ENCODE results near the gene BZW1. TPM values are rescaled to one million over a fixed set of nuclear protein-coding genes. Genes with fewer than 3 reads are reported as not detected.
"Not testable (repeated sequence)": the region's sequence is repeated elsewhere in the genome, so short reads cannot be mapped to it uniquely, and the experiment has no call there.

The BZW1 gene
- total RNA-seq, 2 donors from 2014 or later = 219 to 232 TPM

DNA sequence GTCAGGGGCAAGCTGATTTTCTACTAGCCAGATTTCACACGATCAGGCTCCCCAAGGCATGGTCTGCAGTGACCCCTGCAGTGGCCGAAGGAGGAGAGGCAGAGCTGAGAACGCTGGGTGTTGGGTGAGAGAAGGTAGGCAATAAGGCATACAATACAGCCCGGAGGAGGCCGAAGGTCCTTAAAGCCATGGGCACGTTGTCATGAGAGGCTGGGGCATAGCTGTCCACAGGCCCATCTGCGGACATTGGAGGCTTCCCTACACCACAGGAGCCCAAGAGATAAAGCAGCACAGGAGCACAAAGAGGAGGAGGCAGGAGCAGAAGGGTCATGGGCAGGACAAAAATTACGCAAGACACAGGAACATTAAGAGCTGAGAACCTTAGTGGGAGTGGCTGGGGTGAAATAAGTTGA, 16.7 kb upstream of the BZW1 start:
- H3K4me3 ChIP-seq = no peak overlapping the region
- no peaks in the 10 kb centered on the region for H3K9me3 ChIP-seq
- intact Hi-C loops (cut with DNase I) = no loop called here
- H3K36me3 ChIP-seq = no peaks in the 10 kb centered on the region
- H3K27ac ChIP-seq = no peak overlapping the region
- no peaks in the 10 kb centered on the region for H3K27me3 ChIP-seq (replicated peaks; ENCODE audit: insufficient read depth)
- TF ChIP-seq POLR2AphosphoS5 (IDR thresholded peaks at IDR 0.05) = no peak
- TF ChIP-seq, protein P1, sequence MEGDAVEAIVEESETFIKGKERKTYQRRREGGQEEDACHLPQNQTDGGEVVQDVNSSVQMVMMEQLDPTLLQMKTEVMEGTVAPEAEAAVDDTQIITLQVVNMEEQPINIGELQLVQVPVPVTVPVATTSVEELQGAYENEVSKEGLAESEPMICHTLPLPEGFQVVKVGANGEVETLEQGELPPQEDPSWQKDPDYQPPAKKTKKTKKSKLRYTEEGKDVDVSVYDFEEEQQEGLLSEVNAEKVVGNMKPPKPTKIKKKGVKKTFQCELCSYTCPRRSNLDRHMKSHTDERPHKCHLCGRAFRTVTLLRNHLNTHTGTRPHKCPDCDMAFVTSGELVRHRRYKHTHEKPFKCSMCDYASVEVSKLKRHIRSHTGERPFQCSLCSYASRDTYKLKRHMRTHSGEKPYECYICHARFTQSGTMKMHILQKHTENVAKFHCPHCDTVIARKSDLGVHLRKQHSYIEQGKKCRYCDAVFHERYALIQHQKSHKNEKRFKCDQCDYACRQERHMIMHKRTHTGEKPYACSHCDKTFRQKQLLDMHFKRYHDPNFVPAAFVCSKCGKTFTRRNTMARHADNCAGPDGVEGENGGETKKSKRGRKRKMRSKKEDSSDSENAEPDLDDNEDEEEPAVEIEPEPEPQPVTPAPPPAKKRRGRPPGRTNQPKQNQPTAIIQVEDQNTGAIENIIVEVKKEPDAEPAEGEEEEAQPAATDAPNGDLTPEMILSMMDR (IDR thresholded peaks at IDR 0.05) = no peak
- no peak for TF ChIP-seq POLR2A (IDR thresholded peaks at IDR 0.05)
- 76% methylated on average over 8 of the region's 8 CpGs for WGBS
- H3K4me1 ChIP-seq (replicated peaks) = peaks cover 7% of the 10 kb centered on the region
- no peak for DNase-seq (ENCODE audit: low spot score)

DNA sequence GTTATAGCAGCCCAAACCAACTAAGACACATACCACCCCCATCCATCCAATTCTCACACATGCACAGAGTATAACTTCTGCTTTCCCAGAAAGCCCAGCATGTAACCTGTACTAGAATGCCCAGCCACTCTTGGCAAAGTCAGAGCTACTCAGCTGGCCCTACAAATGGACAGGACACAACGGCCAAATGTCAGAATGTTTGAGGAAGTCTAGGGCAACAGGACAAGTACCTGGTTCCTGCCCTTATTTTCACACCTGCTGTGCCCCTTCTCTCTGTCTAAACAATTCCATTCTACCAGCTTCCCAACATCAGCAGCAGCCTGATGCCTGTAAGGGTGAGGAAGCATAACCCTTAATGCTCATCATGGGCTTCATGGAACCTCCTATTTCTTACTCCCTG, 15.1 kb upstream of the BZW1 start:
- no peak overlapping the region for H3K4me3 ChIP-seq
- 55% methylated on average over 1 of the region's 1 CpG for WGBS
- no peaks in the 10 kb centered on the region for H3K36me3 ChIP-seq
- peak overlapping the region; percentile 28 to 74 for H3K27ac ChIP-seq
- no peaks in the 10 kb centered on the region for H3K9me3 ChIP-seq
- H3K27me3 ChIP-seq (replicated peaks; ENCODE audit: insufficient read depth) = no peaks in the 10 kb centered on the region
- H3K4me1 ChIP-seq (replicated peaks) = peaks cover 7% of the 10 kb centered on the region
- DNase-seq (ENCODE audit: low spot score) = no peak
- TF ChIP-seq POLR2AphosphoS5 (IDR thresholded peaks at IDR 0.05) = no peak
- TF ChIP-seq, protein P1 (IDR thresholded peaks at IDR 0.05) = no peak
- no peak for TF ChIP-seq POLR2A (IDR thresholded peaks at IDR 0.05)
- intact Hi-C loops (cut with DNase I) = no loop called here

GRCh38 chr2:200797242-200797770, 14.4 kb upstream of the BZW1 start:
- 59% methylated on average over 7 of the region's 7 CpGs for WGBS
- peak overlapping the region; percentile 28 to 74 for H3K27ac ChIP-seq

GRCh38 chr2:200798514-200798913, 13.2 kb upstream of the BZW1 start:
- Histone ChIP-seq H3K36me3 (no peaks in the 10 kb centered on the region), H3K9me3 (no peaks in the 10 kb centered on the region), H3K27ac (no peak overlapping the region), H3K4me1 (replicated peaks) (peaks cover 7% of the 10 kb centered on the region), H3K4me3 (no peak overlapping the region), H3K27me3 (replicated peaks; ENCODE audit: insufficient read depth) (no peaks in the 10 kb centered on the region)
- 89% methylated on average over 1 of the region's 1 CpG for WGBS
- DNase-seq (ENCODE audit: low spot score) = no peak
- intact Hi-C loops (cut with DNase I) = no loop called here
- TF ChIP-seq, protein P1 (IDR thresholded peaks at IDR 0.05) = no peak
- TF ChIP-seq POLR2A (IDR thresholded peaks at IDR 0.05) = no peak

More at GRCh38 chr2:200797242-200797770, 14.4 kb upstream of the BZW1 start:
- DNase-seq (ENCODE audit: low spot score) = peak; percentile 48
- H3K4me3 ChIP-seq = no peak overlapping the region
- TF ChIP-seq, protein P1 (IDR thresholded peaks at IDR 0.05) = no peak
- TF ChIP-seq POLR2A (IDR thresholded peaks at IDR 0.05) (no peak), POLR2AphosphoS5 (IDR thresholded peaks at IDR 0.05) (peak; percentile 92)
- intact Hi-C loops (cut with DNase I) = no loop called here
- H3K36me3 ChIP-seq = no peaks in the 10 kb centered on the region
- H3K4me1 ChIP-seq (replicated peaks) = peaks cover 7% of the 10 kb centered on the region
- no peaks in the 10 kb centered on the region for H3K27me3 ChIP-seq (replicated peaks; ENCODE audit: insufficient read depth)
- H3K9me3 ChIP-seq = no peaks in the 10 kb centered on the region

GRCh38 chr2:200800458-200800857, 11.3 kb upstream of the BZW1 start:
- no peak for DNase-seq (ENCODE audit: low spot score)
- TF ChIP-seq POLR2A (IDR thresholded peaks at IDR 0.05) (no peak), POLR2AphosphoS5 (IDR thresholded peaks at IDR 0.05) (no peak)
- TF ChIP-seq, protein P1 (IDR thresholded peaks at IDR 0.05) = no peak
- no peaks in the 10 kb centered on the region for H3K36me3 ChIP-seq
- intact Hi-C loops (cut with DNase I) = no loop called here
- H3K27ac ChIP-seq = no peak overlapping the region
- no peak overlapping the region for H3K4me3 ChIP-seq
- peaks cover 7% of the 10 kb centered on the region for H3K4me1 ChIP-seq (replicated peaks)
- no peaks in the 10 kb centered on the region for H3K9me3 ChIP-seq
- 90% methylated on average over 2 of the region's 2 CpGs for WGBS
- no peaks in the 10 kb centered on the region for H3K27me3 ChIP-seq (replicated peaks; ENCODE audit: insufficient read depth)

GRCh38 chr2:200801431-200801830, 10.3 kb upstream of the BZW1 start:
- H3K27ac ChIP-seq; H3K9me3 ChIP-seq; H3K4me3 ChIP-seq; DNase-seq (ENCODE audit: low spot score); H3K4me1 ChIP-seq (replicated peaks); intact Hi-C loops (cut with DNase I); H3K36me3 ChIP-seq; H3K27me3 ChIP-seq (replicated peaks; ENCODE audit: insufficient read depth): not testable (repeated sequence)
- WGBS = no CpG with 5 or more reads among the region's 1 CpG

Measured in prostate gland (tissue), 2 donors.